Right lobe of liver (tissue), 4 donors: ENCODE measurements around the gene LBX2.

Experiments used
- POLR2A ChIP-seq: fragments of 450-650 bp; IDR thresholded peaks from one replicate; pipeline ENCODE4 v1.6.1; 2017; ENCODE audit warnings: antibody characterized with exemption, mild to moderate bottlenecking
- TF ChIP-seq, protein P1 (sequence below), 4 donors: fragments of 200-600 bp in 3 of 4; fragments of 450-650 bp in 1 of 4; IDR thresholded peaks; one replicate each; pipeline versions ENCODE4 v1.5.1 to v1.8.0; 2016 to 2022; ENCODE audit warnings: antibody characterized with exemption in 4 of 4, mild to moderate bottlenecking in 2 of 4
- donor health status: DM: no; HTN: no; CAD: no.
- donor health status: DM: no; HTN: no; CAD: no.
- donor health status: DM: no; HTN: yes; CAD: no.

DNA sequence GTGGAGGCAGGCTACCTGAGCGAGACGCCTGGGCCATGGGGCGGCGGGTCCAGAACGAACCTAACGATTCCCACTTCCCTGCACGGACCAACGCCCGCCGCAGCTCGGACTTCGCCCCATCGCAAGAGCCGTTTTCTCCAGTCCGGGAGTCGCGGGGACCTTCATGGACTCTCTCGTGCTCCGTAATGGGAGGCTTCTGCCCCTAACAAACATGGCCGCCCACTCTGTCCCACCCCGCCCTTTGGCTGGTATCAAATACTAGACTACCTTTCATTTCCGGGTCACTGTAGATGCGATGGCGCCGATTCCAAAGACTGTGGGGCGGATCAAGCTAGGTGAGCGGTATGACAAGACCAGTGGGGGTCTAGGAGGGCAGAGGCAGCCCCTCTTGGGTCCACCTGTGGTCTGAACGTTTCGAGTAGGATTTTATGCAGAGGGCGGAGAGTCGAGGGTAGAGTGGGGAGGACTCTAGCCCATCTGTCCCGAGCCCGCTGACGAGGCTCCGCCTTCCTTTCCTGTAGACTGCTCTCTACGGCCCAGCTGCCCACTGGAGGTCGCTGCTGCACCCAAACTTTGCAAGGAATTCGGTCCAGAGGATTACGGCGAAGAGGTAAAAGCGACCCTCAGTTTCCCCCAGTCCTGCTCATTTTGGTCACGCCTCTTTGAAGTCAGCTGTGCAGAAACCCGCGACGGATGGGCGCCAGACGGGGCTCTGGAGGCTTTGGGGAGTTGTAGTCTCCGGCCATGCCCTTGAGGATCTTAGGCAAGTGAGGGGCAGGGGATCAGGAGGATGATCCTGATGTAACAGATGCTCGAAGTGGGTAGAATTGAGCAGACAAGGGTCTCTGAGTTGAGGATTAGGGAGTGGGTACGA is 16.4 kb downstream of the LBX2 start, which contains the start of the genes CCDC142 and TTC31:
- TF ChIP-seq, protein P1, sequence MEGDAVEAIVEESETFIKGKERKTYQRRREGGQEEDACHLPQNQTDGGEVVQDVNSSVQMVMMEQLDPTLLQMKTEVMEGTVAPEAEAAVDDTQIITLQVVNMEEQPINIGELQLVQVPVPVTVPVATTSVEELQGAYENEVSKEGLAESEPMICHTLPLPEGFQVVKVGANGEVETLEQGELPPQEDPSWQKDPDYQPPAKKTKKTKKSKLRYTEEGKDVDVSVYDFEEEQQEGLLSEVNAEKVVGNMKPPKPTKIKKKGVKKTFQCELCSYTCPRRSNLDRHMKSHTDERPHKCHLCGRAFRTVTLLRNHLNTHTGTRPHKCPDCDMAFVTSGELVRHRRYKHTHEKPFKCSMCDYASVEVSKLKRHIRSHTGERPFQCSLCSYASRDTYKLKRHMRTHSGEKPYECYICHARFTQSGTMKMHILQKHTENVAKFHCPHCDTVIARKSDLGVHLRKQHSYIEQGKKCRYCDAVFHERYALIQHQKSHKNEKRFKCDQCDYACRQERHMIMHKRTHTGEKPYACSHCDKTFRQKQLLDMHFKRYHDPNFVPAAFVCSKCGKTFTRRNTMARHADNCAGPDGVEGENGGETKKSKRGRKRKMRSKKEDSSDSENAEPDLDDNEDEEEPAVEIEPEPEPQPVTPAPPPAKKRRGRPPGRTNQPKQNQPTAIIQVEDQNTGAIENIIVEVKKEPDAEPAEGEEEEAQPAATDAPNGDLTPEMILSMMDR (IDR thresholded peaks at IDR 0.05) = peak; percentile 88 to 92 (median 90)
- TF ChIP-seq POLR2A = peak; percentile 57
